Fibroblast of peridontal ligament (primary cell): ENCODE measurements around the gene LRRC27.
"Not testable (repeated sequence)": the region's sequence is repeated elsewhere in the genome, so short reads cannot be mapped to it uniquely, and the experiment has no call there.

Source experiments
- DNase-seq: peaks from one replicate; pipeline ENCODE4 v3.0.0-alpha.2; 2010; ENCODE audit errors: extremely low read depth

The LRRC27 gene

DNA sequence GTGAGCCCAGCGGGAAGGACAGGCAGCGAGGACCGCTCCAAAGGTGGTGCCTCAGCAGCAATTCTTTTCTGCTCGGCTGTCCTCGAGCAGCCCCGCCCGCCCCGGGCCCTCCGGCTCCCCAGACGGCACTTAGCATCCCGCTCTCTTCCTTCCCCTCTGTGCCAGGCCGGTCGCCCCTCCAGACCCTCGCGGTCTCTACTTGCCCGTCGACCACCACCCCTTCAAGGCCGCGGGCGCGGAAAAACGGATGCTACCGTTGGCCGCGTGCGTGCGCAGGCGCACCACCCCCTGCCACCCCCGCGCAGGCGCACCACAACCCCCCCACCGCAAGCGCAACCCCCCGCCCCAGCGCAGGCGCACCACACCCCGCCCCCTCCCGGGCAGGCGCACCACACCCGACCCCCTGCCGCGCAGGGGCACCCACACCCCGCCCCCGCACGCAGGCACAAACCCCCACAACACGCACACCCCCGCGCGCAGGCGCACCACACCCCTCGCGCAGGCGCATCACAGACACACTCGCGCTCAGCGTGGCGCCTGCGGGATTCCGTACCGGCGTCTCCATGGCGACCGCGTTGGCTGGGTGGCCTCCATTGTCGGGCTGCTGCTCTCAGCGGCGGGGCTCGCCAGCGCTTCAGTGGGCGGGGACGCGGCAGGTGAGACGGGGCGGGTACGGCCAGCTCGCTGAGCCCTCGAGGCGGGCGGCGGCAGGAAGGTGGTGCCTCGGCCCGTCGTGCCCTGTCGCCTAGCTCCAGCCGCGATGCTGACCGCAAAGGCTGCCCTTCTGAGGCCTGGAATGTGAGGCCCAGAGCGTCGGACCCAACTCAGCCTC, at the start of gene LRRC27:
TSS of gene LRRC27 (plus strand) at position 593 of the 832 bp plus-strand sequence. CDS start 1,332 bp downstream, outside the sequence.
- peak; percentile 95 for DNase-seq

DNA sequence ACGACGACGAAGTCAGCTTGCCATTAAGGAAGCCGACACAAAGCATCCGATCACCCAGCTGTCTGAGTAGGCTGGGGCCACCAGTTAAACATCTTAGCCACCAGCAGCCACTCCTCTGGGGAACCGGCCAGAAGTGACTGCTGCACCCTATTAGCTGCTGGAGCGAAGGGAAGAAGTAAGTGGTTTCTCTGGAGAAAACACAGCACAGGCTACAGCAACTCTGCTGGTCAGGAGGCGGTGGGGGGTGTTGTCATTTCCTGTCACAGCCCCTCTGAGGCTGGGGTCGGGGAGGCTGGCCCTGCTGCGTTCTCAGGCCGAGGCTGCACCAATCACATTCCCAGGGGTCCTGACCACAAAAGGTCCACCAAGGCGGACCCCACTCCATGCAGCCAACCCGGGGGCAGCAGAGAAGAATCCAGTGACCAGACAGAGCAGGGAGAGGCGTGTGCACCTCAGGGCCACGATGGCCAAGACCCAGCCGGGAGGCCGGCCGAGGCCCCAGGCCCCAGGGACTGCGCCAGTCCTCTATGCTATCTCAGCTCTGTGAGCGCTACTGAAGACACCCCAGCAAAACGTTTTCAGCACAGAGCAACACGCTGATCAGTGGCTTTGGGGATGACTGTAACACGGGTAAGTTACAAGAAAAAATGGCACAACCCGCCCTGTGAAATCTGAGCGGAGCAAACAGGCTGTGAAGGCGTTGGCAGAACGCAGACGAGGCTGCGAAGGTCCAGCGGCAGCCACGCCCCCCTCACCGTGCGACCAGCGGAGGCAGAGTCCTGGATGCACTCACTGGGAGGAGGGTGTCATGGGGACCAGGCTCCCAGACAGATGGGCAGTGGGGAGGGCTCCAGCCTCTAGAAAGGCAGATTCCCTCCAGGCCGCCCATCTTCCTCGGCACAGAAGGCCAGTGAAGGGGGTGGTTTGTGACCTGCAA, 49.1 kb upstream of the LRRC27 start:
- DNase-seq = no peak

DNA sequence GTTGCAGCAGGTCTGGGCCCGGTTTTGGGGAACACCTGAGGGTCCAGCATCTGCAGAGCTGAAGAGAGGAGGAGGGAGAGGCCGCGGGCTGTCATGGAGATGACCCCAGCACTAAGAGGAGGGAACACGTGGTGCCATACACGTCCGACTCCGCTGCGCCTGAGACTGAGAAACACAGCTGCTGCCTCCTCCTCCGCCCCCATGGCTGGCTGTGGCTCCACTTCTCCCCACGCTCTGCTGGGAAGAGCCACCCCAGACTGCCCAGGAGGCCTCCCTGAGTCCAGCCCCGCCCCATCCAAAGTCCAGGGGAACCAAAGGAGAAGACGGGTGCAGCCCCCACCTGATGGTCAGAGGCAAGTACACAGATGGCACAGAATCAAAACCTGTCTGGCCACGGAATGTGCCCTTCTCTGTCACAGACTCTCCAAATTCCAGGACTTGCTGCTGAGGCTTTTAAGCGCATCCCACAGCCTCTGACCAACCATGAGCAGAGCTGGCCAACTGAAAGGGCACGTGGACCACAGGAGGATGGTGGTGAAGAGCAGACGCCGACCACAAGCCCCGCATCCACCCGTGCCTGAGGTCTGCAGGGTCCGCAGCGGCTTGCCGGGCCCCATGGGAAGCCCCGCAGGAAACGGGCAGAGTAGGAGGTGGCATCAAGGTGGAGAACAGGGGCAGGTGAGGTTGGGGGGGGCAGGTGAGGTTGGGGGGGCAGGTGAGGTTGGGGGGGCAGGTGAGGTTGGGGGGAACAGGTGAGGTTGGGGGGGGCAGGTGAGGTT, 48.2 kb upstream of the LRRC27 start:
- DNase-seq = no peak

DNA sequence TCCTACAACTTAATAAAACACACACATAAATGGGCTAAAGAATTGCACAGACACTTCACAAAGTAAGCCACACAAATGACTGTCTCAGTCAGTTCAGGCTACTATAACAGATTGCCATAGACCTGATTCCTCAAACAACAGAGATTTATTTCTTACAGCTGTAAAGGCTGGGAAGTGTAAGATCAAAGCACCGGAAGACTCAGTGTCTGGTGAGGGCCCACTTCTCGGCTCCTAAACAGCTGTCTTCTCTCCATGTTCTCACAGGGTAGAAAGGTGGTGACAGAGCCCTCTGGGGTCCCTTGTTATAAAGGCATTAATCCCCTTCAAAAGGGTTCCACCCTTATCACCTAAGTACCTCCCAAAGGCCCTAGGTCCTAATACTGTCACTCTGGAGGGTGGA, 42.6 kb upstream of the LRRC27 start:
- DNase-seq = no peak

DNA sequence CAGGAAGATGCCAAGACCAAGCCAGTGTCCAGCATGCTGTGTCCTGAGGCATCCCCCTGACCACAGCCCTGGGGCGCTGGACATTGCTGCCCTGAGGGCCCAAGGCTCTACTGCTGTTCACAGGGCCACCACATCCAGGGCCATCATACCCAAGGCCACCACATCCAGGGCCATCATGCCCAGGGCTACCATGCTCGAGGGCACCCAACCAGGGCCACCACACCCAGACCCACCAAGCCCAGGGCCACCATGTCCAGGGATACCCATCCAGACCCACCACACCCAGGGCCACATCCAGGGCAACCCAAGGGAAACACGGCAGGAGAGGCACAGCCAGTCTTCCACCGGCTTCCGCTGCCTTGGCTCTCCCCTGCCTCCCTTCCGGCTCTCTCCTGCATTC, 41.4 kb upstream of the LRRC27 start:
- DNase-seq = no peak

DNA sequence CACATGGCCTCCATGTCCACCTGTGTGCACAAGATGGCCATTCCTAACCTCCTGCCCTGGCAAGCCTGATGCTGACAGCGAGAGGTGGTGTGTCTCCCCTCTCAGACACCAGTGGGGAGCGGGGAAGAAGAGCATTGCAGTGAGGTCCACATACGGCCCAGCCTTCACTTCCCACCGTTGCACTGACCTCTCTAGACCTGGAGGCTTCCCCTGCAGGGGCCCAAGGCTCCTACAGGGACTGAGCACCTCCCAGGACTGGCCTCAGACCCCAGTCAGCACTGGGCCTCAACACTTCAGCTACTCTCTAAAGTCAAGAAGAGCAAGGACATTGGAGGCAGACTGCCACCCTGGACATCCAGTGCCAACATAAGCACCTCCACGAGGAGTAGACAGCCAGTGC, 40.2 kb upstream of the LRRC27 start:
- no peak for DNase-seq

DNA sequence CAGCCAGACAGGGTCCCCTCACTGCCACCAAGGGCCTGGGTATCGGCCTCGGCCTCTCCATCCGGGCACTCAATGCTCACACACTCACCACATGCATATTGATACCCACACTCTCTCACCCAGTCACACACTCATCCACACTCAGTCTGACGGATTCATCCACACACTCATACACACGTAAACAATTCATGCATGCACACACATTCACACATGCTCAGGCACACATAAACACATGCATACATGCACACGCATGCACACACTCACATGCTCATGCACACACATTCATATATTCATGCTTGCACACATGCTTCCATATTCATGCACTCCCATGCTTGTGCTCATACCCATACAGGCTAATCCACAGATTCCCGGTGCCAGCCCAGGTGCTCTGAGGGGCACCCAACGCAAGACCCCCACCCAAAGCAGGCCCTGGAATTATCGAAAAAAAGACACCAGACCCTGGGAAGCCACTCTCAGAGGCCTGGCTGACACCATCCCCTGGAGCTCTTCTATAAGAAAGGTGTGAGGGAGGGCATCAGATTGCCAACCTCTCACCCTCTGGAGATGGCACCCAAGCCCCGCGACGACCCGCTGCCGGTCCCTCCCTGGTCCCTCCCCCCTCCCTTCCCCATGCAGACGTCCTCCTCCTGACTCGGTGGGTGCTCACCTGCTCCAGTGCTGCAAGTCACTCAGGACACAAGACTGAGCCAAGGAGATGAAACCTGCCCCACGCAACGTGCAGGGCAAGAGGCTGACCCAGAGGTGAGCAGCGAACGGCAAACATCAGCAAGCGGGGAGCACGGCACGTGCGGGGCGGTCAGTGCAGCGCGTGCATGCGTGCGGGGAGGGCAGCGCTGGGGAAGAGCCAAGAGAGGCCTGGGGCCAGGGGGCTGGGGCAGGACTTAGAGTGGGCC, 39.4 kb upstream of the LRRC27 start:
- DNase-seq = no peak

DNA sequence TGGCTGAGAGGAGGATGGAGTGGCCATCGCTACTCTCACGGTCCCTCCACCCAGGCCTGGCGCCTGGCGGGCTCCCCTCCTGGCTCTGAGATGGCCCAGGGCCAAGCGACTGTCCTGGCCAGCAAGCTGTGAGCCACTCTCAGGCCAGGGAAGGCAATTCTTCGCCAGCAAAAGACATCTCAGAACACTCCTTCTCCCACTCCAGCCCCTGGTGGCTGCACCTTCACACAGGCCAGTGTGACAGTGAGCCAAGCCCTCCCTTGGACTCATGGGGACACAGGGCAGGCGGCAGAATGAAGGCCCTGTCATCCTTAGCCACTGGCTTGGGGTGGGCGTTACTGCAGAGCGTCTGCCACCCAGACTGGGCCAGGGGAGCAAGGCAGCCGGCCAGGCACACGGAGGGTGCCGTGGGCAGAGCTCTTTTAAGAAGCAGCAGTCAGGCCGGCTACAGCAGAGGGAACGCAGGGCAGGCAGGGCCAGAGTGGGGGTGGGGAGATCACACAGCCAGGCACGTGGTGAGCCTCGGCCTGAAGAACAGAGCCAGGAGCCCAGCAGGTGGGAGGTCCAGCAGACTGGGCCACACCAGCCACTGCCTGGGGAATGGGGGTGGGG, 38.7 kb upstream of the LRRC27 start:
- DNase-seq = no peak

DNA sequence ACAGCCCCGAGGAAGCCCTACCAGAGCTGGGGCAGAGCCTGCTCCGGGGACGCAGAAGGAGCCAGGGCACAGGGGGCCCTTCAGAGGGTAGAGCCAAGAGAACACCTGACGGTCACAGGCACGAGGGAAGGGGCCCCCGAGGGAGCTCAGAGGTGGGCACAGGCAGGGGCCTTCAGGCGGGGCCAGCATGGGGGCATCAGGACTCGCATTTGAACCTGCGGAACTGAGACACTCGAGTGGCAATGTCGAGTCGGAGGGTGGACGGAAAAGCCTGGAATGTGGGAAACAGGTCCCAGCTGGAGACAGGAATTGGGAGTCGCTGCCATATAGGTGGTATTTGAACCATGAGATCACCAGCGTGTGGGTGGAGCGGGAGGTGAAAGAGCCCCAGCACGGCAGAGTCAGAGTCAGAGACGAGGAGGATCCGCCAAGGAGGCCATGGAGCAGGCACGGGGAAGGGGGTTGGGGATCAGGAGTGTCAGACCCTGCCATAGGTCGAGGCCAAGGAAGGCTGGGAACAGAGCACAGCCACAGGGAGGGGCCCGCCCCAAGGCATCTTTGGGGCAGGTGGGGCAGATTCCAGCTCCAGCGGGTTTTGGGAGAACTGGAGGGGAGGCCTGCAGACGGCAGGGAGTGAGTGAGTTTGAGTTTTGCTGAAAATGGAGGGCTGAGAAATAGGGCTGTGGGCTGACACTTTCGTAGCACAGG, 38.0 kb upstream of the LRRC27 start:
- no peak for DNase-seq

DNA sequence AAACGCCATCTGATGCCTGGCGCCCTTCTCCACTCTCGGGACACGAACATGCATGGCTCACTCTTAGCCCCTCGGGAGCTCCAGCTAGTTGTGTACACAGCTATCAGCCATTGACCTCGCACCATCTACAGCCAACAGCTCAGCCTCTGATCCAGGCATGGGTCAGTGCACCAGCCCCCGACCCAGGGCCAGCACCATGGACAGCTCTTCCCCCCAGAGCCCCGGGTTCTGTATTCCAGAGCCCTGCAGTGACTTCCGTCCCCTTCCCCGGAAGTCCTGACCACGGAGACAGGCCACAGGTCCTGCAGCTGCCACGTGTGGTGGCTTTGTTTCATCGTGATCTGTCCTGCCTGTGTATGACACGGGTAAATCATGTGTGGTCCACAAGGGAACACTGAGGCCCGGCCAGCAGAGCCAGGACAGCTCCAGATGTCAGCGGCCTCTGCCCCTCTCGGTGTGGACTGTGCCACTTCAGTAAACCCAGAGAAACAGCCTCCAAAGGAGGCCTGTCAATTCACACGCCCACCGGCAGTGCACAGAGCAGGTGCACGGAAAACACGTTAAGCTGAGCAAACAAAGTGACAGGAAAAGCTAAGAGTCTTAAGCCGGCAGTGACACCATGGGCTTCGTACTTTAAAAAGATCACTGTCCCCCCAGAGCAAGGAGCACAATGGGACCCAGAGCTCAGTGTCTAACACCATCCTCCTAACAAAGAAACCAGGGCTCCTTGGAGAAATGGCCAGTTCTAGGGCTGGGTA, 37.3 kb upstream of the LRRC27 start:
- DNase-seq = no peak

DNA sequence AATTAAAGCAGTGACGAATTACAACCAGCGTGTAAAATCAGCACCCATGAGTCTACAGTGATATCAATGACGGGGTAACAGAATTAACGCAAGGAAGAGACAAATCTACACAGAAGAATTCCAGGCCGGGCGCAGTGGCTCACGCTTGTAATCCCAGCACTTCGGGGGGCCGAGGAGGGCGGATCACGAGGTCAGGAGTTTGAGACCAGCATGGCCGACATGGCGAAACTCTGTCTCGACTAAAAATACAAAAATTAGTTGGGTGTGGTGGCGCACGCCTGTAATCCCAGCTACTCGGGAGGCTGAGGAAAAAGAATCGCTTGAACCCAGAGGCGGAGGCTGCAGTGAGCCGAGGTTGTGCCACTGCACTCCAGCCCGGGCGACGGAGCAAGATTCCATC, 36.5 kb upstream of the LRRC27 start:
- not testable (repeated sequence) for DNase-seq

DNA sequence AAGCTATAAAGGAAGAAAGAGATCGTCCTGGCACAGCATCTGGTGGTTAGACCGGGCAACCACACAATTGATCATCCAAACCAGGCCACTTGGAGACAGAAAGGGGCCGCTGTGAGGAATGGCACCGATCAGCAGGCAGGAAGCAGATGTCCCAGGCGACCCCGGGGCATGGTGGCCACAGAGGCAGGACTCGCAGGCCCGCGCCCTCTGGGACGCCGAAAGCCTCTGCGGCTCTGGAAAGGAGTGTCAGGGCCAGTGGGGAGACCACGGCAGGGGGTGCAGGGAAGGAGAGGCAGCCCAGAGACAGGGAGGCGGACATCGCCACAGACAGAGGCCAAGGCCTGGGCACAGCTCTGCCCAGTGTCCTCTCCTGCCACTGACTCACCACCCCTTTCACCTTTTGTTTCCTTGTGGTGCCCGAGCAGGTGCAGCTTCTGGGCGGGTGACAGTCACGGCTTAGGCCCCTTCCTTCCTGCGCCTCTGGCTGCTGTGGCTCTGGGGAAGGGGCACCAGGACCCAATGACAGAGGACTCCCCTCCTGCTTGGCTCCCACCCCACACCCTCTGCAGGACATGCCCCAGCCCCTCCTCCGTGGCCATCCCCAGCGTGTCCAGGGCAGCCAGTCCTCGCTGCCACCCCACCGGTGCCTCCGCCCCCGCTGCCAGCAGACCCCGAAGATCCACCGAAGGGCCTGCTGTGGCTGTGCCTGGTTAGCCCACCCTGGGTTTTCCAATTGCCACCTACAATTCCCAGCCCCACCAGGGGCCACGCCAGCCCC, 35.1 kb upstream of the LRRC27 start:
- no peak for DNase-seq

DNA sequence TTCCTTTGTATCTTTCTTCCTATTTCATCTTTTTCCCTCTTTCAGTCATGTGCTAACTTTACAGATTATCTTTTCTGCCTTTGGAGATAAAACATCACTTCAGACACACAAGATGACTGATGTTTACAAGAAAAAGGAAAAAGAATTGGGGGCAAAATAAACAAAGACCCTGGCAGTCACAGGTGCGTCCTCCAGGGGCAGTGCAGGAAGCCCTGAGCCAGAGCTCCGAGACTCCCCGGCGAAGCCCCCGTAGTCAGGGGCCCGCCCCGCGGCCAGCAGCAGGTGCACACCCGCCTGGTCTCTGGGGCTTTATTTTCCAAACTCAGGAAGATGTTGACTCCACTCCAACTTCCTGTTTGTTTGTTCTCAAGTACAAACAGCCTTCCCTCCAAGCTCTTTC, 34.5 kb upstream of the LRRC27 start:
- no peak for DNase-seq

DNA sequence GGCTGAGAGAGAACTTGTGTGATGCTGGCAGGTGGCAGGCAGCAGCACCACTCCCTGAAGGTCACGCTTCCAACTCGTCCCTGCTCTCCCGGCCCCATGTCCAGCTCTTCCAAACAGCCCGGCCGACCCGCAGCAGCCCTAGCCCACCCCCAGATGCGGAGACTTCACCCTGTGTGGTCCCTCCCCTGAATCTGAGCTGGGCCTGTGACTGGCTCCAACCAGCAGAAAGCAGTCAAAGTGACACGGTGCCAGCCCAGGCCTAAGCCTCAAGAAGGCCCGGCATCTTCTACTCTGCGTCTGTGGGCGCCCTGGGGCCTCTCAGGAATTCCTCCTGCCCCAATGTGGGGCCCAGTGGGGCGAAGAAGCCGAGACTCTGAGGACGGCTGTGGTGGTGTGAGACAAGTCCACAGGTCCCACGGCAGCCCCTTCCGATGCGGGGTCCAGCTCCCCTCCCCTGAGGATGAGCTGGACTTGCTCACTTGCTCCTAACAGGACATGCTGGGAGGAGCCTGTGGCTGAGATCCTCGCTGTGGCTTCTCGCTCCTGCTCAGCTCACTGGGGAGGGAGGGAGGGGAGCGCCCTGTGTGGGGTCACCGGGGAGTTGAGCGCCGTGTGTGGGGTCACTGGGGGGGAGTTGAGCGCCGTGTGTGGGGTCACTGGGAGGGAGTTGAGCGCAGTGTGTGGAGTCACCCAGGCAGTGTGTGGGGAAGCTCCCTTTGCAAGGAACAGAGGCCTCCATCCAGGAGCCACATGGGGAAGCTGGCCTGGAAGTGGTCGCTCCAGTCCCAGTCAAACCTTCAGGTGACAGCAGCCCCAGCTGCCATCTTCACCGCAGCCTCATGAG, 33.7 kb upstream of the LRRC27 start:
- DNase-seq = no peak

DNA sequence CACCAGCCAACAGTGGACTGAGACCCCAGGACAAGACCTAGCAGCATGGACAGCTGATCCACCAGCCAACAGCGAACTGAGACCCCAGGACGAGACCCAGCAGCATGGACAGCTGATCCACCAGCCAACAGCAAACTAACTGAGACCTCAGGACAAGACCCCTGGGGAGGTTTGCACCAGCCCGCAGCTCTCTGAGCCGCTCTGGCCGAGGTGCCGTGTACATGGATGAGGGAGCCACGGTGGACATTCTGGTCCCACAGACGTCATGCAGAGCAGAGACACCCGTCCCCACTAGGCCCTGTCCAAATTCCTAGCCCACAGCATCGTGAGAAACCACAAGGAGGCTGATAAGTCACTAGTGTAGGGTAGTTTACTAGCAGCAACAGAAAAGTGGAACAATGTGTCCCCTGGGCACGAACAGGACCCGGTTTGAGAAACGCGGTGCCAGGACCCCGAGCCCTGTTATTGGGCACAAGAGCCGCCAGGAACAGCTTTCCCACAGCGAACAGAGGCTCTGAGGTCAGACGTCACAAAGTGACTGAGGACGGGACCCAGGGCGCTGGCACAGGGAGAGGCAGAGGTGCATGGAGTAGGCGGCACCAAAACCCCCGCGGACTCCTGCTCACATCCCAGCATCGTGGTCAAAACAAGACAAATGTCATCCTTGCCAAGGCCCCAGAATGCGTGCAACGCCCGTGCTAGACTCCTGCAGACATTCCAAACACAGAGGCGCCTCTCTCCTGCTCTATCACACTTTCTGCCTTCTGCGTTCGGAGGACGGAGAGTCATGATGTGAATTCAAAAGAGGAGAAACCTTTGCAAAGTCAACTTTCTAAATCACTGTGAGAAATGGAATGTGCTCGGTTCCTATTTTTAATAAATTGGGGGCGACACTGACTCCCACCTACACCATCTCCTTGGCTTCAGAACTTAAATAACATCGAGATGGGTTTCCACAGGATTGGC, 32.3 kb upstream of the LRRC27 start:
- DNase-seq = no peak

DNA sequence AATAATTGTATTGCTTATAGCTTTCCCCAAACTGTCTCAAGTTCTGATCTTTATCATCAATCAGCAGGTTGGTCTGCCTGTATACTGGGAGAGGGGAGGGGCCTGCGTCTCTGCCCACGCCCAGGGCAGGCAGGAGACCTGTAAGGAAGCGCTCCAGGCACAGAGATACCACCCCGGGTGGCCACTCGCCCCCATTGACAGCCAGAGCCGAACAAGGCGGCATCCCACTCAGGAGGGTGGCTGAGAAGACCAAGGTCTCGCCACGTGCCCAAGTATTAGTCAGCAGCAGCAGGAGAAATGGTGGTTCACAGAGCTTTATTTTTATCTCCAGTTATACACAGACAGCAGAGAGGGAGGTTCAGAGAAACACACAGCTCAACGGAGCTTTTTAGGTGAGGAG, 31.4 kb upstream of the LRRC27 start:
- DNase-seq = no peak
